VCaP (cell line): ENCODE measurements around the gene PEX19.
A peak's percentile ranks its signal among the peaks of the same experiment; 100 is the strongest.

Source experiments
- H3K27ac ChIP-seq: fragments of 450-650 bp; 2 replicates; pipeline ENCODE4 v1.5.1; 2017
- TF ChIP-seq, protein P1 (sequence below): fragments of 450-650 bp; conservative IDR thresholded peaks from 2 replicates; pipeline ENCODE4 v1.5.1; 2017; ENCODE audit warnings: mild to moderate bottlenecking, moderate library complexity

PEX19 gene

DNA sequence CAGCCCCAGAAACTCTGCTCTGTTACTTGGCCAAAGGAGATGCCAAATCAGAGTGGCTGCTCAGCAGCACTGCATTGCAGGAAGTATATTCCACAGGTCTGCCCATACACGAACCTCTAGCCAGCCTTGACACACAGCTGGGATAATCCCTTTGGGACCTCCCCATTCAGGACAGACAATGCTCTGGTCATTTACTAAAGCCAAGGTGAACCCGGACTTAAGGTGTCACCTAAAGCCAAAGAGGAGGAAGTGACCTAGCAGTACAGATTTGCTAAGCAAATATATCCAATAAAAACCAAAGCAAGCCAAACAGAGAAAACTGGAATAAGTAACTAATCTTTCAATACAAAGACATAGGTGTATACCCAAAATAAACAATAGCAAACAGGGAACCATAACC is 30.4 kb upstream of the PEX19 start:
- TF ChIP-seq, protein P1, sequence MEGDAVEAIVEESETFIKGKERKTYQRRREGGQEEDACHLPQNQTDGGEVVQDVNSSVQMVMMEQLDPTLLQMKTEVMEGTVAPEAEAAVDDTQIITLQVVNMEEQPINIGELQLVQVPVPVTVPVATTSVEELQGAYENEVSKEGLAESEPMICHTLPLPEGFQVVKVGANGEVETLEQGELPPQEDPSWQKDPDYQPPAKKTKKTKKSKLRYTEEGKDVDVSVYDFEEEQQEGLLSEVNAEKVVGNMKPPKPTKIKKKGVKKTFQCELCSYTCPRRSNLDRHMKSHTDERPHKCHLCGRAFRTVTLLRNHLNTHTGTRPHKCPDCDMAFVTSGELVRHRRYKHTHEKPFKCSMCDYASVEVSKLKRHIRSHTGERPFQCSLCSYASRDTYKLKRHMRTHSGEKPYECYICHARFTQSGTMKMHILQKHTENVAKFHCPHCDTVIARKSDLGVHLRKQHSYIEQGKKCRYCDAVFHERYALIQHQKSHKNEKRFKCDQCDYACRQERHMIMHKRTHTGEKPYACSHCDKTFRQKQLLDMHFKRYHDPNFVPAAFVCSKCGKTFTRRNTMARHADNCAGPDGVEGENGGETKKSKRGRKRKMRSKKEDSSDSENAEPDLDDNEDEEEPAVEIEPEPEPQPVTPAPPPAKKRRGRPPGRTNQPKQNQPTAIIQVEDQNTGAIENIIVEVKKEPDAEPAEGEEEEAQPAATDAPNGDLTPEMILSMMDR = no peak
- H3K27ac ChIP-seq = peak overlapping the region; percentile 58

DNA sequence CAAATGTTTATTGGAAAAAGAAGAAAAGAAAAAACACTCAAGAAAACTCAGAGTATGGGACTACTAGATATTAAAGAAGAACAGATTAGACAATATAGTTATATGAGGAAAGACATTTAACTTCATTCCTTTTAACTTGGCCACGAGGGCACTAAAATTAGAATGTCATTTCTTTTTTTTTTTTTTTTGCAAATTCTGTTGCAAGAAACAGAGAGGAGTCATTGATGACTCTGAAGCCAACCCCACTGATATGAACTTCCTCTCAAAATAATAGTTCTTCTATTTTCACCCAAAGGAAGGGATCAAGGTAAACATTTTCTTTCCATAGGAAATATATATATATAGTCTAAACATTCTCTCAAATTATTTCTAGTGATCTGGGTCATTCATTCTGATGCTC is 24.6 kb upstream of the PEX19 start:
- TF ChIP-seq, protein P1 = no peak
- no peak overlapping the region for H3K27ac ChIP-seq

DNA sequence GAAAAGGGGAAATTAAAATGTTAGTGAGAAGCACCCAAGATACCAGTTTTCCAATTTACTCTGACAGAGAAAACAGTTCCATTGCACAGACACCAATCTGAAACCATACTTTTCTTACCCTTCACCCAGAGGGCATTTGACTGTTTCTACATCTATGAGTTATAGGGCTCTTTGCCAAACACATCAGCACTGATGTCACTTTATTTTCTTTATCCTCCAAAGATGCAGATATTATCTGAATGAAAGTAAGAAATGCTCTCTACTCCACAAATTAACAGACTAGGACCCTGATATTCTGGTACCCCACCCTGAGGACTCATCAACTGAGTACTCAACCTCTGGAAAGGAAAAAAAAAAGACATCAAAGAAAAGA is 24.2 kb upstream of the PEX19 start:
- TF ChIP-seq, protein P1 = no peak
- no peak overlapping the region for H3K27ac ChIP-seq

DNA sequence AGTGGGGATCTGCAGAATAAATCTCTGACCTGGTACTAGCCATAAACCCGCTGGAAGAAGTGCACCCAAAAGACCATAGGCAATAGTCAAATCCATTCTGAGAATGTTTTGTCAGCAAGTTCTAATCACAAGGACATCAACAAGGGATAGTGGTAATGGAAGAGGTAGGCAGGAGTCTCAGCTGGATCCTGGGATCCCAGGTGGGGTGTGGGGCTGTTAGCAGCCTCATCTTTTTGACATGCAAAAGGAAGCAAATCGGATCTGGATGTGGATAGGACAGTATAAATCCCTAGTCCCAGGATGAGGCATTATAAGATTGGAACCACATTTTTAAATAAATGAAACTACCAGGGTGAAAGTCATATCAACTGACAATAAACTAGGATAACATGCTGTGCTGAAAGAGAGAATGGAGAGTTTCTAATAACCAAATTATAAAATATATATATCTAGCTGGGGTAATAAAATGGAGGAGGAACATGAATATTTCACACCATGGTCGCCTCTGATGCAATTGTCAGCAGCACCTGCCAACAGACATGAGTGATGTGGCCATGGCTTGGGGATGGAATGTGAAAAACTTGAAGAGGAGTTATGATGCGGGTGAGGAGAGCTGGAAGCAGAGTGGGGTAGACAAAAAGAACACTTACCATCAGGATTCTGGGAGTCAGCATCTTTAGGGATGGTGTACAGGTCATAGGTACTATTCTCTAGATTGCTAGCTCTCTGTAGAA is 23.7 kb upstream of the PEX19 start:
- TF ChIP-seq, protein P1 = no peak
- H3K27ac ChIP-seq = no peak overlapping the region

DNA sequence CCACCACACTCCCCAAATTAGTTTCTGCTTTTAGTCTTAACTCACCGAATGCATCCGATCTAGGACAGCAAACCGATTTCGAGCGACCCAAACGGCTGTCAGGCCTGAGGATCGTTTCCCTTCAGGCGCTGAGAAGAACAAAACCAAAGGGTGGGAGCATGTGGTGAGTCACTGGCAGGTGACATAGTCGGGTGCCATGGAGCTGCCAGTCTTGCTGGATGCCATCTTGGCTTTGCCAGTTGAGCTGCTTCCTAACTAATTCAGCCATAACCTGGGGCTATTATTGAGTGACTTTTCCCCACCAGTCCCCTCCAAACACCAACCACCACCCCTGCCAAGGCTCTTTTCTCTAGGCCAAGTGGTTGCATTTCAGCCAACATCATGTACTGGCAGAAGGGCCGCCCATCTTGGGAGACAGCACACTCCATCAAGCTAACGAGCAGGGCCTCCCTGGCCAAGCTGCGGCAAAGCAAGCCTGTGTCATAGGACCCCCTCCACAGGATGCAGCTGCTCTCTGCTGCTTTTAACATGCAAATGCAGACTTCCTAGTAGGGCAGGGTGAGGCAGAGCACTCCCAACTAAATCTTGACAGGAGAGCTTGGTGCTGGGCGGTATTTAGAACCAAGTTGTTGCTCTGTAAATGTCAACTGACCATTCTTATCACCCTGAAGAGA is 22.3 kb upstream of the PEX19 start:
- no peak overlapping the region for H3K27ac ChIP-seq
- TF ChIP-seq, protein P1 = no peak

DNA sequence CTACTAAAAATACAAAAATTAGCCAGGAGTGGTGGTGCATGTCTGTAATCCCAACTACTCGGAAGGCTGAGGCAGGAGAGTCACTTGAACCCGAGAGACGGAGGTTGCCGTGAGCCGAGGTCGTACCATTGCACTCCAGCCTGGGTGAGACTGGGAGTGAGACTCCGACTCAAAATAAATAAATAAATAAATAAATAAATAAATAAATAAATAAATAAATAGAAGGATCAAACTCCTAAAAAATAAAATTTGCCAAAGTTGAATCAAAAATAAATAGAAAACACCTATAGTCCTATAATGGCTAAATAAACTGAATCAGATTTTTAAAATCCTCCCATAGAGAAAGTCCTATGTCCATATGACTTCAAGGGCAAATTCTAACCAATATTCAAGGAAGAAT is 15.2 kb upstream of the PEX19 start:
- TF ChIP-seq, protein P1 = no peak
- no peak overlapping the region for H3K27ac ChIP-seq

DNA sequence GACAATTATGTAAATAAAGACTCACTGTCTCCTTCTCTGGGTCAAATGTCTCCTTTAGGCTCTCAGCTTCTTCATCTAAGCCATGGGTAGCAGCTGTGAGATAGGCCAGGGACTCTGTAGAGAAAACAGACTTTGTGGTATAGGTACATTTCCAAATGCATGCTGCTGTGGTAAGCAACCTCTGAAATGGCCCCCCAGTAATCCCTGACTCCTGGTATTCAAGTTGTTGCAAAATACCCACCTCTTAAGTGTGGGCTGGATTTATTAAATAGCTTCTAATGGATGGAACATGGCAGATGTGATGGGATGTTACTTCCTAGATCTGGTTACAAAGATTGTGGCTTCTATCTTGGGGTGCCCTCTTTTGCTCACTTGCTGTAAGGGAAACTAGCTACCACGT is 11.1 kb upstream of the PEX19 start:
- no peak overlapping the region for H3K27ac ChIP-seq
- TF ChIP-seq, protein P1 = no peak
